ENCODE data around the gene MCC. TPM values are rescaled to one million over a fixed set of nuclear protein-coding genes. Genes with fewer than 3 reads are reported as not detected.

The MCC gene
- total RNA-seq, 1 donor from 2014 or later, result 2.5 TPM

- Mint-ChIP-seq H3K36me3 (no peaks in the 10 kb centered on the region), H3K4me3 (no peak overlapping the region), H3K9me3 (peaks cover 7% of the 10 kb centered on the region), H3K4me1 (peaks cover 41% of the 10 kb centered on the region), H3K27me3 (ENCODE audit: insufficient read depth, low read depth) (peaks cover 6% of the 10 kb centered on the region), H3K27ac (no peak overlapping the region)
- Histone ChIP-seq H2AFZ (replicated peaks) (no peak overlapping the region), H3F3A (ENCODE audit: low read depth) (peaks cover 32% of the 10 kb centered on the region), H3K9ac (no peak overlapping the region), H3K4me3 (no peak overlapping the region), H3K9me3 (ENCODE audit: low read depth) (no peaks in the 10 kb centered on the region), H4K20me1 (ENCODE audit: low read depth) (peaks cover 33% of the 10 kb centered on the region), H3K4me1 (peaks cover 54% of the 10 kb centered on the region), H3K4me2 (no peak overlapping the region), H3K79me2 (ENCODE audit: low read depth) (no peaks in the 10 kb centered on the region), H3K27me3 (peaks cover 82% of the 10 kb centered on the region), H3K36me3 (no peaks in the 10 kb centered on the region), H3K27ac (no peak overlapping the region)
- DNase-seq (ENCODE audit: low spot score), result no peak
- TF ChIP-seq EZH2phosphoT487 (IDR thresholded peaks at IDR 0.05) (no peak), EZH2 (IDR thresholded peaks at IDR 0.05) (no peak)
- TF ChIP-seq, protein P1, sequence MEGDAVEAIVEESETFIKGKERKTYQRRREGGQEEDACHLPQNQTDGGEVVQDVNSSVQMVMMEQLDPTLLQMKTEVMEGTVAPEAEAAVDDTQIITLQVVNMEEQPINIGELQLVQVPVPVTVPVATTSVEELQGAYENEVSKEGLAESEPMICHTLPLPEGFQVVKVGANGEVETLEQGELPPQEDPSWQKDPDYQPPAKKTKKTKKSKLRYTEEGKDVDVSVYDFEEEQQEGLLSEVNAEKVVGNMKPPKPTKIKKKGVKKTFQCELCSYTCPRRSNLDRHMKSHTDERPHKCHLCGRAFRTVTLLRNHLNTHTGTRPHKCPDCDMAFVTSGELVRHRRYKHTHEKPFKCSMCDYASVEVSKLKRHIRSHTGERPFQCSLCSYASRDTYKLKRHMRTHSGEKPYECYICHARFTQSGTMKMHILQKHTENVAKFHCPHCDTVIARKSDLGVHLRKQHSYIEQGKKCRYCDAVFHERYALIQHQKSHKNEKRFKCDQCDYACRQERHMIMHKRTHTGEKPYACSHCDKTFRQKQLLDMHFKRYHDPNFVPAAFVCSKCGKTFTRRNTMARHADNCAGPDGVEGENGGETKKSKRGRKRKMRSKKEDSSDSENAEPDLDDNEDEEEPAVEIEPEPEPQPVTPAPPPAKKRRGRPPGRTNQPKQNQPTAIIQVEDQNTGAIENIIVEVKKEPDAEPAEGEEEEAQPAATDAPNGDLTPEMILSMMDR (IDR thresholded peaks at IDR 0.05), result no peak
Observed at GRCh38 chr5:113215401-113216060, 272.7 kb downstream of the MCC start.

- Mint-ChIP-seq H3K9me3 (peaks cover 14% of the 10 kb centered on the region), H3K36me3 (no peaks in the 10 kb centered on the region), H3K4me1 (peaks cover 41% of the 10 kb centered on the region), H3K4me3 (peak overlapping the region; percentile 15), H3K27me3 (ENCODE audit: insufficient read depth, low read depth) (peaks cover 10% of the 10 kb centered on the region), H3K27ac (no peak overlapping the region)
- DNase-seq (ENCODE audit: low spot score), result no peak
- peaks cover 90% of the 10 kb centered on the region for H3K27me3 ChIP-seq
- H3K9me3 ChIP-seq (ENCODE audit: low read depth), result no peaks in the 10 kb centered on the region
- no peak for TF ChIP-seq EZH2phosphoT487 (IDR thresholded peaks at IDR 0.05)
- TF ChIP-seq, protein P1 (IDR thresholded peaks at IDR 0.05), result no peak
- TF ChIP-seq EZH2 (IDR thresholded peaks at IDR 0.05), result no peak
- peaks cover 32% of the 10 kb centered on the region for H3F3A ChIP-seq (ENCODE audit: low read depth)
- H4K20me1 ChIP-seq (ENCODE audit: low read depth), result peaks cover 33% of the 10 kb centered on the region
- peaks cover 54% of the 10 kb centered on the region for H3K4me1 ChIP-seq
- no peak overlapping the region for H3K9ac ChIP-seq
- H3K4me3 ChIP-seq, result no peak overlapping the region
- no peaks in the 10 kb centered on the region for H3K36me3 ChIP-seq
- no peaks in the 10 kb centered on the region for H3K79me2 ChIP-seq (ENCODE audit: low read depth)
- H3K27ac ChIP-seq, result no peak overlapping the region
- no peak overlapping the region for H2AFZ ChIP-seq (replicated peaks)
- H3K4me2 ChIP-seq, result no peak overlapping the region
Observed at GRCh38 chr5:113214606-113215323, 273.5 kb downstream of the MCC start.

DNA sequence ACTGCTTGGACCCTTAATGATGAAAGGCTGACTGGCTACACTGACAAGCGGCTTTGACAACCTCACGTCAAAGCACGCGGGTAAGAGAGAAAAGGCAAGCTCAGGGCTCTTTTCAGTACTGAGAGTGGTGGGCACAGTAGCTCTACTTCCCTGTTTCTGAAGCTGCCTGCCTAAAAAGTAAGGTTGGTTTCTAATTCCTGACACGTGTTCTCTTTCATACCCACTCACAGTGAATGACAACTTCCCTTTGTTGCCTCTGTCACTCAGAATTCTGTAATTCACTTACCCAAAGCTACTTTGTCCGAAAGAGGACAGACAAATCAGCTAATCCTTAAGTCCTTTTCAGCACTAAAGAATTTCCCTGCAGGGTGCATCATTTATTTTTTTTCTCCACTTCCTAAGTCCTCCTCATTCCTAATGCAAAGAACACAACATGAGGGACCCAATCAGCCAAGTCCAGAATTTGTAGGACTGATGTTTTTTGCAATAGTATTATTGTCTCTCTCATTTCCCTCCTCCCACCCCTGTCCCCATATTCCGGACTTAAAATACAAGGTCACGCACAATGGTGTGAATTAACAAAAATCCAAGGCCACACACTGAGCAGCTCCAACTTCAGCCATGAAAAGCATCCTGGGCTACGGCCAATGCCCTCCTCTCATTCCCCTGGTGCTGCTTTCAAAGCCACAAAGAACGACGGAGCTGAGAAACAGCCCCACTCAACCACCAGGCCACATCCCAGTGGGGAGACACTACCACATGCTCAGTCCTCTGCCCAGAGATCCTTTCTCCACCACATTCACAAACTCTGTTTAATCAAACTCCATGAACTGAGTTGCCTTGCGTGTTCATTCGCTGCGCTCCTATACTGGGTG, 274.5 kb downstream of the MCC start:
- DNase-seq (ENCODE audit: low spot score), result peak; percentile 90
- Histone ChIP-seq H3K9ac (no peak overlapping the region), H3K9me3 (ENCODE audit: low read depth) (no peaks in the 10 kb centered on the region), H2AFZ (replicated peaks) (no peak overlapping the region), H3K79me2 (ENCODE audit: low read depth) (no peaks in the 10 kb centered on the region), H4K20me1 (ENCODE audit: low read depth) (peaks cover 33% of the 10 kb centered on the region), H3K27ac (no peak overlapping the region), H3K27me3 (peaks cover 95% of the 10 kb centered on the region), H3F3A (ENCODE audit: low read depth) (peaks cover 32% of the 10 kb centered on the region), H3K4me1 (peaks cover 54% of the 10 kb centered on the region), H3K4me2 (peak overlapping the region; percentile 70), H3K4me3 (peak overlapping the region; percentile 23), H3K36me3 (no peaks in the 10 kb centered on the region)
- H3K27me3 Mint-ChIP-seq (ENCODE audit: insufficient read depth, low read depth), result peaks cover 12% of the 10 kb centered on the region
- TF ChIP-seq EZH2 (IDR thresholded peaks at IDR 0.05) (peak; percentile 29), EZH2phosphoT487 (IDR thresholded peaks at IDR 0.05) (peak; percentile 94)
- TF ChIP-seq, protein P1 (IDR thresholded peaks at IDR 0.05), result no peak
- peaks cover 33% of the 10 kb centered on the region for H3K4me1 Mint-ChIP-seq
- no peak overlapping the region for H3K4me3 Mint-ChIP-seq
- peaks cover 14% of the 10 kb centered on the region for H3K9me3 Mint-ChIP-seq
- no peaks in the 10 kb centered on the region for H3K36me3 Mint-ChIP-seq
- H3K27ac Mint-ChIP-seq, result no peak overlapping the region
